HPDE6-E6E7 (cell line): Measurements from ENCODE around the gene SRP19.
"Not testable (repeated sequence)": the region's sequence is repeated elsewhere in the genome, so short reads cannot be mapped to it uniquely, and the experiment has no call there.

ENCODE experiments used
- DNase-seq: peaks from one replicate; pipeline ENCODE4 v3.0.0; 2011; ENCODE audit warnings: missing footprints; ENCODE audit errors: extremely low spot score

SRP19 gene

GRCh38 chr5:112860929-112861637 lies at the start of gene SRP19:
Gene SRP19 (plus strand): TSS chr5:112861287. CDS start chr5:112861377, 90 bp downstream.
- peak; percentile 98 for DNase-seq

- no peak for DNase-seq
These were observed 48.5 kb upstream of the SRP19 start for GRCh38 chr5:112812549-112812948.

GRCh38 chr5:112820246-112820645 lies 40.8 kb upstream of the SRP19 start:
- no peak for DNase-seq

- no peak for DNase-seq
These were observed 38.6 kb upstream of the SRP19 start for GRCh38 chr5:112822456-112822855.

GRCh38 chr5:112823181-112823580 lies 37.9 kb upstream of the SRP19 start:
- no peak for DNase-seq

- DNase-seq = no peak
These were observed 37.4 kb upstream of the SRP19 start for GRCh38 chr5:112823656-112824055.

- no peak for DNase-seq
These were observed 36.9 kb upstream of the SRP19 start for GRCh38 chr5:112824197-112824596.

GRCh38 chr5:112830378-112830777 lies 30.7 kb upstream of the SRP19 start:
- no peak for DNase-seq

GRCh38 chr5:112833971-112834370 lies 27.1 kb upstream of the SRP19 start:
- no peak for DNase-seq

GRCh38 chr5:112844489-112844888 lies 16.6 kb upstream of the SRP19 start:
- DNase-seq = no peak

- no peak for DNase-seq
These were observed 14.5 kb upstream of the SRP19 start for GRCh38 chr5:112846556-112846955.

GRCh38 chr5:112847306-112847705 lies 13.8 kb upstream of the SRP19 start:
- no peak for DNase-seq

- peak; percentile 39 for DNase-seq
These were observed 12.8 kb upstream of the SRP19 start for GRCh38 chr5:112848116-112848811.

- no peak for DNase-seq
These were observed 11.2 kb upstream of the SRP19 start for GRCh38 chr5:112849912-112850311.

GRCh38 chr5:112854651-112855050 lies 6.4 kb upstream of the SRP19 start:
- DNase-seq = no peak

GRCh38 chr5:112857866-112858265 lies 3.2 kb upstream of the SRP19 start:
- DNase-seq = no peak

GRCh38 chr5:112860571-112860928 lies 537 bp upstream of the SRP19 start:
- DNase-seq = not testable (repeated sequence)

GRCh38 chr5:112861638-112861985 lies 525 bp downstream of the SRP19 start:
- no peak for DNase-seq

GRCh38 chr5:112862085-112862484 lies 998 bp downstream of the SRP19 start:
- DNase-seq = no peak

GRCh38 chr5:112863549-112863948 lies 2.5 kb downstream of the SRP19 start:
- DNase-seq = no peak

GRCh38 chr5:112865128-112865527 lies 4.0 kb downstream of the SRP19 start:
- DNase-seq = no peak

- DNase-seq = no peak
These were observed 5.7 kb downstream of the SRP19 start for GRCh38 chr5:112866739-112867138.

GRCh38 chr5:112867411-112867810 lies 6.3 kb downstream of the SRP19 start:
- DNase-seq = no peak

GRCh38 chr5:112869948-112870347 lies 8.9 kb downstream of the SRP19 start:
- DNase-seq = no peak
